ENCODE results near the gene KLHL8.
A peak's percentile ranks its signal among the peaks of the same experiment; 100 is the strongest.

KLHL8 gene

DNA sequence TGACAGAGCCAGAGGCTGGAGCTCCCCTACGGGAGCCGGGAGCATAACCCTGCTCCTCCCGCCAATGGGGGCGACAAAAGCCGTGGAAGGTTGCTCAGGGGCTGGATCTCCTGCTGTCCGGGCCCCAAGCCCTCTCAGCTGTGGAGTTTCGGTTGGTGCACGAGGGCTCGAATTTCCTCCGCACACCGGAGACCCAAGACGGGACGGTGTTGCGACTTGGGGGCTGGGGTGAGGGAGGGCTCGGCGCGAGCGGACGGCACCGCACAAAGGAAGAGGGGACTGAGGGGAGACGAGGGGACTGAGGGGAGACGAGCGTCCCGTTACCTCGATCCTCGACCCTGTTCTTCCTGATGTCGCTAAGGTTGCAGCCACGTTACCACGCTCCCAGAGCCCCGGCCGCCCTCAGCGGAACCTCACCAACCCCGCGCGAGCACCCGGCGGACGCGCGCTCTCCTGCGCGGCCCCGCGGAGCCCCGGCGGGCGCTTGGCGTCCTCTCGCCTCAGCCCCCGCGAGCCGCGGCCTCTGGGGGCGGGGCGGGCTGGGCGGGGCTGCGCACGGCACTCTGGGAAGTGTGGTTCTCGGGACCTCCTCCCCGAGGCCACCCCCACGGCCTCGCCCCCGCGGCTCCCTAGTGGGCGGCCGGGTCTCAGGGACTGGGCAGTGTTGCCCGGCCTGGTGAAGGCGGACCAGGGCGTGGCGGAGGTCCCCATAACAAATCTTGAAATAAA, at the start of gene KLHL8:
KLHL8 (minus strand) TSS at position 525 of the 729 bp plus-strand sequence. CDS start 25,079 bp downstream, outside the sequence.
- peak; percentile 89 for DNase-seq (ENCODE audit: low spot score)

DNA sequence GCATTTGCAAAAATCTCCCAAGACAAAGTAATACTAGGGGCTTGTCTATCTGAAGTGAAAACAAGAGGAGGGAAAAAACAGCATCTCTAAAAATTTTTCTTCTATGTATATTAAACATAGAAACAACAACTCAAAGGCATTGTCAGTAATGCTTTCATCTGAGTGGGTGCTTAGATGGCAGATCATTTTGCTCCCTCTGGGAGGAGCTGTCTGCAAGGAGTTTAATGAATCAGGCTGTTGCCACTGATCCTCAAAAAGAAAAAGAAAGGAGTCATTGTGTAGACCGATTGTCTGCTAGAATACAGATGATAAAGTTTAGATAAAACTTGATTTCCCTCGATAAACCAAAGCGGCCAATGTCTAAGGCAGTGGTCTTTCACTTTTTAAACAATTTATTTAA, 49.7 kb upstream of the KLHL8 start:
- DNase-seq (ENCODE audit: low spot score) = peak; percentile 91

DNA sequence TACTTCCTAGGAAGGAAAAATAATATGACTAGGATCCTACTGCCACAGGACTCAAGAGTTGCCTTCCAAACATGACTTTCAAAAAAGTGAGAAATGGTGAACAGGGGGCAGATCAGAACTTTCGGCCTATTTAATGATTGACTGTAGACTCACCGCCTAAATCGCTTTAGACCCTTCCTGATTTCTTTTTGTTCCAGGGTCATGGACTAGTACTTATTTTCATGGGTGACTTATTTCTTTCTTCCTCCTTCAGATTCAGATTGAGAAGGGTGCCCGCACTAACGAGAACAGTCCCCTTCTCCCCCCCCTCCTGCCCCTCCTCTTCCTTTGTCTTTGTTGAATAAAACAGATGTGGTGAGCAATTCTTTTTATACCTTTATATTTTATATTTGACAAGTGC, 48.0 kb upstream of the KLHL8 start:
- DNase-seq (ENCODE audit: low spot score) = no peak

DNA sequence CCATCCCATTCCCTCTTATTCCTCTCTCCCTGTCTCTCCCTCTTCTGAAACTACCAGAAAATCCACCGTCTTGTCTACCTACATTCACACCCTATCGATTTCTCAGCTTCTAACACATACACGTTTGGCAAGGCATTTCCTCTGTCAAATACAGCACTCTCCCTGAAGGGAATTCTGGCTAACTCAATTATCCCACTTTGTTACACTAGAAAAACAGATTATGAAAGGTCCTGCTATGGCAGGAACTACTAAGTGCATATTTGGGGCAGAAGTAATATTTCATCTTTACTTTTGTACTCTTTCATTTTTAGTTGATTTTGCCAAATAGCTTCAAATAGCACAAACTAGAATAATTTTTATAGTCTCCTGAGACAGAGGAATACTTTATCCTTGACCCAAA, 46.6 kb upstream of the KLHL8 start:
- no peak for DNase-seq (ENCODE audit: low spot score)

DNA sequence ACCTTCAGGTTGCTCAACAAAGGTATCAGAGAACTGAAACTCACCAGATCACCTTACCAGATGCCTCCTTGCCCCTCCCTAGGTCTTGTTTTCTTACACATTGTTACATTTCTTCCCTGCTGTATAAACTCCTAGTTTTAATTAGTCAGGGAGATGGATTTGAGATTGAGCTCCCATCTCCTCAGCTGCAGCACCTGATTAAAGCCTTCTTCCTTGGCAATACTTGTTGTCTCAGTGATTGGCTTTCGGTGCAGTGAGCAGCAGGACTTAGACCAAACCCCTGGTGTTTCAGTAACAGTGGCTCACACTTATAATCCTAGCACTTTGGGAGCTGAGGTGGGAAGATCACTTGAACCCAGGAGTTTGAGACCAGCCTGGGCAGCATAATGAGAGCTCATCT, 42.5 kb upstream of the KLHL8 start:
- no peak for DNase-seq (ENCODE audit: low spot score)

DNA sequence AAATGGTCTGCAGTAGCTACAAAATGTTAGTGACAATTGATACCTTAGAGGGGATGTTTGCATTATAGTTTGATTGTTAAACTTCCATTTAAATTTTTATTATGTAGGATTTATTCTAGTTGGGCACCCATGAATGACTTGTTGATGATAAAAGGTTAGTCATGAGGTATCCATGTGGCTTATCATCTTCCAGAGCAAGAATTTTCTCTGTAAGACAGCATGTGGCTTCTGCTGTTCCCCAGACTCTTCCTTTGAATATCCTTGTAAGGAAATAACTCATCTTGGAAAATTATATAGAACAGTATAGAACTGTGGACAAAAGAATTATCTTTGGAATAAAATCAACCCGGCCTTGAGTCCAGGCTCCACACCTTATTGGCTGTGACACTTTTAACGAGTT, 40.1 kb upstream of the KLHL8 start:
- no peak for DNase-seq (ENCODE audit: low spot score)

DNA sequence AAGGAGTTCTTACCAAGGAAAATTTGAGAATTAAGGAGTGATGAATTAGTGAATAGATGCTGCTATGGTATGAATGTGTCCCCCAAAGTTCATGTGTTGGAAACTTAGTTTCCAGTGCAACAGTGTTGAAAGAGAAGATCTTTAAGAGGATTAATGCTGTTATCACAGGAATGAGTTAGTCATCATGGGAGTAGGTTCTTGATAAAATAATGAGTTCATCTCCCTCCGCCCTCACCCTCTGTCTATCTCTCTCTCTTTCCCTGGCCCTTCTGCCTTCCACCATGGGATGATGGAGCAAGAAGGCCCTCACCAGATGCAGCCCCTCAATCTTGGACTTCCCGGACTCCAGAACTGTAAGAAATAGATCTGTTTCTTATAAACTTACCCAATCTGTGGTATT, 38.3 kb upstream of the KLHL8 start:
- no peak for DNase-seq (ENCODE audit: low spot score)

DNA sequence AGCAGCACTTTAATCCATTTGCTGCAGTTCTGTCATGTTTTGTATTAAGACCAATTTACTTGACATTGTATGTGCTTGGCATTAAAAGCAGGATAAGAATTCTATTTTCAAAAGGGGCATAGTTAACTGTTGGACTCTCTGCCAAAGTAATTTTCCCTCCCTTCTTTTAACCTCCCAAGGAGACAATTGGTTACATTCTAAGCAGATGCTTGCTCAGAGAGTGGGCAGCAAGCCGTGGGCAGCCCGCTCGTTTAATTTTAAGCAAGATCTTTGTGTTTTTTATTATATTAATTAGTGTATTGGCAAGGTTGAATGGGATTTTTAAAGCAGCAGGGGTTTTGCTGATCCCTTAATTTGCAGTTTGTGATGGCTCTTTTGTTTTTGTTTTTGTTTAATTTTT, 37.1 kb upstream of the KLHL8 start:
- DNase-seq (ENCODE audit: low spot score) = peak; percentile 42

DNA sequence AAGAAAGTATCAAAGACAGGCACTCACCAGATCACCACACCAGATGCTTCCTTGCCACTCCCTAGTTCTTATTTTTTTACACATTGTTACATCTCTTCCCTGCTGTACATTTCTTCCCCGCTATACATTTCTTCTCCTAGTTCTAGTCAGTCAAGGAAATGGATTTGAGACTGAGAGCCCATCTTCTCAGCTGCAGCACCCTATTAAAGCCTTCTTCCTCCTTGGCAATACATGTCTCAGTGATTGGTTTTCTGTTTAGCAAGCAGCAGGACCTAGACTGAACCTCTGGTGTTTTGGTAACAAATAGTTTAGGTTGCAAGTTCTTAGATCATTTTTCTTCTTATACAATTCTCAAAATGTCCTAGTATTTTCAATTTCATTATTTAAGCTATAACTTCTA, 35.3 kb upstream of the KLHL8 start:
- DNase-seq (ENCODE audit: low spot score) = no peak

DNA sequence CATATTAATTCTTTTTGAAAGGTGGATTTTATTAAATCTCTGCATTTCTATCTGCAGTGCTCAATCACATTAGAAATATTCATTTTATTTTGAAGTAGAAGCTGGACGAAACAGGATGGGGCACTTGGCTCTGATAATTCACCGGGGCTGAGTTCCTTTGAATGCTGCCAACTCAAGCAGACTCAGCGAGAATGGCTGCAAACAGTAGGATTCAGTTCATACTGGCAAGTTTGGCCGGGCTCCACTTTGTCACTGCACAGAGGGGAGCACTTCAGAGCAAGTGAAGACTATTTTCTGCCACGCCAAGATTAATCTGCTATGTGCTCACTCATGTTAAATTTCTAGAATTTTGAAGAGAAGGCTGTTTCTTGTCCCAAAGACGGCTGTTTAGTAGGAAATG, 30.7 kb upstream of the KLHL8 start:
- DNase-seq (ENCODE audit: low spot score) = no peak

DNA sequence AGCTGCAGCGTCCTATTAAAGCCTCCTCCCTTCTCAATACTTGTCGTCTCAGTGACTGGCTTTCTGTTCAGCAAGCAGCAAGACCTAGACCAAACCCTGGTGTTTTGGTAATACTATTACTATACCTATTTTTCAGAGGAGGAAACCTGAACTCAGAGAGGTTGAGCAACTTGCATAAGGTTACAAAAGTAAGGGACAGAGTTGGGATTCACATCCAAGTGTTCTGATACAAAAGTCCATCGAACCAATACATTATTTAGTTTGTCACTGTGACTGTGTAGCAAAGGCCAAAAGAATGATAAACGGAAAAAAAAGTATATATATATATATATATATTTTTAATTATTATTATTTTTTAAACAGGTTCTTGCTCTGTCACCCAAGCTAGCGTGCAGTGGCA, 29.9 kb upstream of the KLHL8 start:
- DNase-seq (ENCODE audit: low spot score) = no peak

DNA sequence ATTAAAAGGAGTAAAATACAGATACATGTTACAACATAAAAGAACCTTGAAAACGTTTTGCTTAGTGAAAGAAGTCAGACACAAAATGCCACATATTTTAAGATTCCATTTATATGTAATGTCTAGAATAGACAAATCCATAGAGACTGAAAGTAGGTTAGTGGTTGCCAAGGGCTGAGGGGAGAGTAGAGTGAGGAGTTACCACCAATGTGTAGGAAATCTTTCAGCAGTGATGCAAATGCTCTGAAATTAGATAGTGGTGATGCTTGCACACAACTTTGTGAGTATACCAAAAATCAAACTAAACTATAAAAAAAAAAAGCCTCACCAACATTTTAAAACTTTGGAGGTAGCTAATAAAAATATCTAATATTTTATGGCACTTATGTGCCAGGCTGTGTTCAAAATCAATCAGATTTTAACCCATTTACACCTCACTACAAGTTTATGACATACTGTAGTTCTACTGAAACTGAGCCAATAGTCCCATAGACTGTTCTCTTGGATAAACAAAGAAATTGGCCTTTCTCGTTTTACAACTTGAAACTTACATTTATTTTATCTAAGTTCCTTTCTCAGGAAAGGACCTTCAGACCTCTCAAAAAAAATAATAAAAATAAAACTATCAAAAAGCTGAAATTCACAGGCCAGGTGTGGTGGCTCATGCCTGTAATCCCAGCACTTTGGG, 29.1 kb upstream of the KLHL8 start:
- no peak for DNase-seq (ENCODE audit: low spot score)

DNA sequence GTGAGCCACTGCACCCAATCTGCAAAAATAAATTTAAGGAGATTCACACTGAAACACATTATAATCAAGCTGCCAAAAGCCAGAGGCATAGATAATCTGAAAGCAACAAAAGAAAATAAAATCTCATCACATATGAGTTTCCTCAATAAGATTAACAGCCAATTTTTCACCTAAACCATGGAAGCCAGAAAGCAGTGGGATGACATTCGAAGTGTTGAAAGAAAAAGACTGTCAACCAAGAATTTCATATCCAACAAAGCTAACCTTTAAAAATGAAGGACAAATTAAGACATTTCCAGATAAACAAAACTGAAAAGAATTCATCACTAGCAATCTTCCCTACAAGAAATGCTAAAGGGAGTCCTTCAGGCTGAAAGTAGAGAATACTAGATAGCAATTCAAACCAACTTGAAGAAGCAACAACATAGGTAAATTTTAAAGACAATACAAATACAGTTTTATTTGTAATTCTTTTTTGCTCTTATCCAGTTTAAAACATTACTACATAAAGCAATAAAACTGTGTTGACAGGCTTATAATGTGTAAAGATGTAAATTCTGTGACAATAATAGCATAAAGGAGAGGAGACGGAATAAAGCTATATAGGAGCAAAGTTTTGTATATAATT, 23.1 kb upstream of the KLHL8 start:
- no peak for DNase-seq (ENCODE audit: low spot score)

DNA sequence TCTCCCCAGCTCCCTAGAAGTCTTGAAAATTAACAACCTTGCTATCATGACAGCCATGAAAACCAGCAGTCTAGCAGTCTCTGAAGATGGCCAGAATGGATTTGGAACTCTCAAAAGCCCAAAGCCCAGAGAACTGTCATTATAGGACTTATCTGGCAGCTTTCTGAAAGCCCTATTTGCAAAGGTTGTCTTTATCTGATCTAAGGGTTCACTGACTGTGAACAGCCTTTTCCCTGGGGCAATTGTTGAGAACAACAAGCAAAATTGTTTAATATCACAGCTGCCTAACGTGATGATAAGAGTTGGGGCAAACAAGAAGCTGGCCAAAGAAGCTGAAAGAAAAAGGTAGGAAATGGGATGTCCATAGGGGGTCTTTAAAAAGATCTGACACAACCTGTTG, 20.9 kb upstream of the KLHL8 start:
- DNase-seq (ENCODE audit: low spot score) = peak; percentile 30

DNA sequence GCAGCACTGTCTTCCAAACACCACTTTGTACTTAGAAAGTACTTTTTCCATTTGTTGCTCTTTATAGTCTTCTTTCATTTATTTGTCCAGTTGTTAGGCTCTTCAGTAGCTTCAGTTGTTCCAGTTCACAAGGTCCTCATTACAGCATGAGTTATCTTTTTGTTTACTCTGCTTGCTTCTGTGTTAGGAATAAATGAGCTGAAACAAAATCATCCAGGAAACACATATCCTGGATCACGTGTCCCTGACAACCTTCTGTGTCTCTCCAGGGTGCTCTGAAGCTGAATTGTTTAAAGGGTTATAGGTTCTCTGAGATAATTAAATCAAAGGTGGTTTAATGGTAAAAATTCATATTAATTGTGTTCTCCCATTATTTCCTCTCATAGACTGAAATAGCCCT, 19.9 kb upstream of the KLHL8 start:
- DNase-seq (ENCODE audit: low spot score) = peak; percentile 48

DNA sequence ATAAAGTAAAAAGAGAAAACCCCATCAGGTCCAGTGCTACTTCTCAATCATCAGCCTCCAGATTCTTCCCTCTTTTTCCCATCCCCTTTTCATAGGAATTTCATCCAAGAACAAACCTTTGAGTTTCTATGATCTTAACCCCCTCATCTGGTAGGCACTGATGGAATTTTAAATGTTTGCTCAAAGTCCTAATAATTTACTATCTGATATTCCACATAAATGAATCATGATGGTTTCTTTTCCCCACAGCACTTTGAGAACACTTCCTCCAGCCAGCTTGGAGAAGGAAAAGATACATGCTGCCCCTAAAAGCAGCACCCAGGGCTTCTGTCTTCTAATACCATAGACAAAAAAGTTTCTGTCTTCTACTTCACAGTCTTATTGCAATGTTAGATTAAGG, 19.4 kb upstream of the KLHL8 start:
- no peak for DNase-seq (ENCODE audit: low spot score)

DNA sequence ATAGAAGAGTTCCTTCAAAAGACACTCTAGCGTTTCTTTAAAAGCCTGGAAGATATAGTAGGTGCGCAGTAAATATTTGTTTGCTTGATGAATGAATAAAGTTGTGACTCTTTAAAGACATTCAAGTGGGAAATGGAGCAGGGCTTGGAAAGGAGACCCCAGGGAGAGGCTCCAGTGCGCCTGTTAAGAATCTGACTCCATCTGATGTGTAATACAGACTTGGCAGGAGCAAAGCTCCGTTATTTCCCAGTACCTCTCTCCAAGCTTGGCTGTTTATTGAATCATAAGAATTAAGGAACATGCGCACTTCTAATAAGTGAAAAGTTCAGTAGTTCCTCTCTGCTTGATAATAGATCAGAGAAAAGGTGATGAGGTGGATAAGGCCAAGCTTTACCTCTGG, 18.8 kb upstream of the KLHL8 start:
- DNase-seq (ENCODE audit: low spot score) = no peak

DNA sequence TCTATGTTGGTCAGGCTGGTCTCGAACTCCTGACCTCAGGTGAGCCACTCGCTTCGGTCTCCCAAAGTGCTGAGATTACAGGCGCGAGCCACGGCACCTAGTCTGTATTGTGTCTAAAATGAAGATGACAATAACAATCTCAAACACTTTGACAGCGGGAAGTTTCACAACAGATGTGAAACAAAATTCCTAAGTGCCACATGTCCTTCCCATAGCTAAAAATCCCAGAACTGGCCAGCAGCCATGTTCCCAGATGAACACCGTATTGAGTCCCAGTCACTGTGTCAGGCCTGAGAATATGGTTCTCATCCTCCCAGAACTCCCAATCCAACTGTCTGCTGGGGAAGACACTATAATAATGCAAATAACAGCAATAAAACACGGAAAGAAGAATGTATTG, 16.4 kb upstream of the KLHL8 start:
- no peak for DNase-seq (ENCODE audit: low spot score)

DNA sequence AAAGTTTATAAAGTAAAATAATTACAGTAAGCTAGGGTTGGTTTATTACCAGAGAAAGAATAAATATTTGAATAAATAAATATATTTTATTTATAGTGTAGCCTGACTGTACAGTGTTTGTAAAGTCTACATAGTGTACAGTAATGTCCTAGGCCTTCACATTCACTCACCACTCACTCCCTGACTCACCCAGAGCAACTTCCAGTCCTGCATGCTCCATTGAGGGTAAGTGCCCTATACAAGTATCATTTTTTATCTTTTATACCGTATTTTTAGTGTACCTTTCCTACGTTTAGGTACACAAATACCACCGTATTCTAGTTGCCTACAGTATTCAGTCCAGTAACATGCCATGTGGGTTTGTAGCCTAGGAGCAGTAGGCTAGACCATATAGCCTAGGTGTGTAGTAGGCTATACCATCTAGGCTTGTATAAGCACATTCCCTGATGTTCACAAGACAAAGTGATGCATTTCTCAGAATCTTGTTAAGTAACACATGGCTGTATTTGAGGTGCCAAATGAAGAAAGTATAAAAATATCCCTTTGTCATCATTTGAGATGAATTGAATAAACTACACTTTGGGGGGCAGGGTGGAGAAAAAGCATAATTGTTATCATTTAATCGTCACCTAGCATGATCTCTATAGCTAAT, 14.7 kb upstream of the KLHL8 start:
- no peak for DNase-seq (ENCODE audit: low spot score)

DNA sequence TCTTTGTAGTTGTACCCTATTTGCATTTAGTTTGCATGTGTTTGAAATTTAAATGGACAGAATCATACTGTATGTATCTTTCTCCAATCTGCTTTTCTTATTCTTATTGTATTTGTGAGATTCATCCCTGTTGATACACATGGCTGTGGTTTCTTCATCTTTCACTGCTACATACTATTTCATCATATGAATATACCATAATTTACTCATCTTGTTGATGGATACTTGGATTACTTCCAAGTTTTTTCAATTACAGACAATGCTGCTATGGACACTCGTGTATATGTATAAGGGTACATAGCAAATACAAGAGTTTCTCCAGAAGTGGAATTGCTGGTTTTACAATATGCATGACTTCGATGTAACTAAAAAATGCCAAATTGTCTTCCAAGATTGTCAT, 11.8 kb upstream of the KLHL8 start:
- no peak for DNase-seq (ENCODE audit: low spot score)

DNA sequence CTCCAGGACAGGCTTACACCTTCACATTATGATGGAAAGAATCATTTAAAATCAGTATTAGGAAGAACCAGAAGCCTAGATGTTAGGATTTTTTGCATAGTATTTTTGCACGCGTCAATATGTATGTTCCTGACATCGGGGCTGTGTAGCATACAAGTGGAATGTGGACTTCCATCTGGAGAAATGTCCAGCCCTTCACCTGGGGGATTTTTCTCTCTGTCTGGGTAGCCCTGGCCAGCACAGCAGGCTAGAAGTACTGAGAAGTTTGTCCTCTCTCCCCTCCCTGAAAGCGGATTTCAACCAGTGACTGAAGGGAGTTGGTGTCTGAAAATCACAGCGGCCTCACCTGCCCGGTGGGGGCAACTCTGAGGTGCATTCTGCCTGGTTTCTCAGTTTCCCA, 10.4 kb upstream of the KLHL8 start:
- no peak for DNase-seq (ENCODE audit: low spot score)

DNA sequence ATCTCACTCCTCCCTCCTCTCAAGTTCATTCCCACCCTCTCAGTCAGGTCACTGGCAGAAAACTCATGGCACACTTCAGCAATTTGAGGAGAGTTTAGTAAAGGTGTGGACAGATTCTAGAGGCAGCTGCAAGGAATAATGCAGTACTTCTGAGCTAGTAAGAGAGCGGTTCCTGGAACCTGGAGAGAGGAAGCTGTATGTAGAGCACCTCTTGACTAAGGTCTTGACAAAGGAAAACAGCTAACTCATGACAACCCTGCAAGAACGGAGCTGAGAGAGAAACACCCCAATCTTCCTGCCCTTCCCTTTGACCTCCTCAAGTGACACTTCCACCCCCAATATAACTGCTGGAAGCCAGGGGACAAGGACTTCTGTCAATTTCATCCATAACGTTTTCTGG, 9.6 kb upstream of the KLHL8 start:
- no peak for DNase-seq (ENCODE audit: low spot score)

DNA sequence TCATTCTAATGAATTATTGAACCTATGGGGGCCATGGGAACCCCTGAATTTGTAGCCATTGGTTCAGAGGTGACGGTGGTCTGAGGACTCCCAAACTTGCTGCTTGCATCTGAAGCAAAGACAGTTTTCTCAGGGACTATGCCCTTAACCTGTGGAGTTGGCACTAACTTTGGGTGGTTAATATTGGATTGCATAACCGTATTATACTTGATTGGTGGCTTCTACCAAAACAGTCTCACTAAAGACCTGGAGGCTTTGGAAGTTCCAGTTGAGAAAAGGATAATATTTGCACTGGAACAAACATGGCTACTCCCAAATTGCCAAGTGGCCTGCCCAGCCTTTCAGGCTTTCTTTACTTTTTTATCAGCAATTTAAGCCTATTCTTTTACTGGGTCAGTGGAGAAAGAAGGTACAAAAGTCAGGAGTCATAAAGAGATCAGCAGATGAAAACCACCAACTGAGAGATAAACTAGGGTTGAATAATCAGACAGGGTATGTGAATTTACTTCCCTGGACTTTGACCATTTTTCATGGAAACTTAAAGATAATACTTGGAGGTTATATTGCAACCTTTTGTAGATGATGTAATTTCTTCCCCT, 7.9 kb upstream of the KLHL8 start:
- no peak for DNase-seq (ENCODE audit: low spot score)

Data from COLO829 (cell line).